ENCODE measurements around the gene RELL1. TPM values are rescaled to one million over a fixed set of nuclear protein-coding genes. Genes with fewer than 3 reads are reported as not detected.

The RELL1 gene
- total RNA-seq, 2 donors from 2014 or later = 24.4 to 48.2 TPM

GRCh38 chr4:37645736-37646135 is 40.4 kb downstream of the RELL1 start:
- no peak overlapping the region for H3K4me3 ChIP-seq
- no peak overlapping the region for H3K9ac ChIP-seq (ENCODE audit: low read depth in 2 of 2, low read length in 2 of 2)
- DNase-seq = no peak
- intact Hi-C loops (cut with DNase I) = no loop called here
- H3K4me1 ChIP-seq = no peaks in the 10 kb centered on the region
- no peaks in the 10 kb centered on the region for H3K27me3 ChIP-seq
- H3K9me3 ChIP-seq = no peaks in the 10 kb centered on the region
- H3K36me3 ChIP-seq = no peaks in the 10 kb centered on the region
- no peak for TF ChIP-seq CTCF (IDR thresholded peaks at IDR 0.05)
- no peak overlapping the region for H3K27ac ChIP-seq

DNA sequence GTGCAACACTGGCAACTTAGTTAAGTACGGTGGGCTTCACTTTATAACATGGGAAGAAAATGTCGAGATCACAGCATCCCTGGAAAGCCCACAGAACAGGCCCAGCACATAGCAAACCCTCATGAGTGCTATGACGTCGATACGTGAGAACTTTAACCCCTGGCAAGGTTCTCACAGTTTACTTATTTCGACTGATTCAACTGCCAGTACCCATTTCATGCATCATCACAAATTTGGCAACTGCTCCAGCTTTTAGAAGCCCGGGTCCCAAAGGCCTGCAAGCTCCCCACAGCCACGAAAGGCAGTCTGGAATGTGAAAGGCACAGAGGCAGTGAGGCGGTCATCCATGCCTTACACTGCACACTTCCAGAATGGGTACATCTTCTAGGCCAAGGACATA is 41.2 kb downstream of the RELL1 start:
- TF ChIP-seq CTCF (IDR thresholded peaks at IDR 0.05) = no peak
- Histone ChIP-seq H3K36me3 (no peaks in the 10 kb centered on the region), H3K27me3 (no peaks in the 10 kb centered on the region), H3K4me3 (no peak overlapping the region), H3K9ac (ENCODE audit: low read depth in 2 of 2, low read length in 2 of 2) (no peak overlapping the region), H3K27ac (no peak overlapping the region), H3K4me1 (no peaks in the 10 kb centered on the region), H3K9me3 (no peaks in the 10 kb centered on the region)
- no peak for DNase-seq
- intact Hi-C loops (cut with DNase I) = no loop called here

GRCh38 chr4:37641886-37642849 is 44.0 kb downstream of the RELL1 start:
- Histone ChIP-seq H3K27me3 (no peaks in the 10 kb centered on the region), H3K27ac (no peak overlapping the region), H3K4me3 (no peak overlapping the region), H3K36me3 (peaks cover 1% of the 10 kb centered on the region), H3K4me1 (no peaks in the 10 kb centered on the region), H3K9ac (ENCODE audit: low read depth in 2 of 2, low read length in 2 of 2) (no peak overlapping the region), H3K9me3 (no peaks in the 10 kb centered on the region)
- DNase-seq = no peak
- TF ChIP-seq CTCF (IDR thresholded peaks at IDR 0.05) = no peak
- intact Hi-C loops (cut with DNase I) = no loop called here

GRCh38 chr4:37641352-37641751 is 44.8 kb downstream of the RELL1 start:
- TF ChIP-seq CTCF (IDR thresholded peaks at IDR 0.05) = no peak
- Histone ChIP-seq H3K9me3 (no peaks in the 10 kb centered on the region), H3K27ac (no peak overlapping the region), H3K36me3 (peaks cover 4% of the 10 kb centered on the region), H3K9ac (ENCODE audit: low read depth in 2 of 2, low read length in 2 of 2) (no peak overlapping the region), H3K4me3 (no peak overlapping the region), H3K4me1 (no peaks in the 10 kb centered on the region), H3K27me3 (no peaks in the 10 kb centered on the region)
- intact Hi-C loops (cut with DNase I) = no loop called here
- no peak for DNase-seq

DNA sequence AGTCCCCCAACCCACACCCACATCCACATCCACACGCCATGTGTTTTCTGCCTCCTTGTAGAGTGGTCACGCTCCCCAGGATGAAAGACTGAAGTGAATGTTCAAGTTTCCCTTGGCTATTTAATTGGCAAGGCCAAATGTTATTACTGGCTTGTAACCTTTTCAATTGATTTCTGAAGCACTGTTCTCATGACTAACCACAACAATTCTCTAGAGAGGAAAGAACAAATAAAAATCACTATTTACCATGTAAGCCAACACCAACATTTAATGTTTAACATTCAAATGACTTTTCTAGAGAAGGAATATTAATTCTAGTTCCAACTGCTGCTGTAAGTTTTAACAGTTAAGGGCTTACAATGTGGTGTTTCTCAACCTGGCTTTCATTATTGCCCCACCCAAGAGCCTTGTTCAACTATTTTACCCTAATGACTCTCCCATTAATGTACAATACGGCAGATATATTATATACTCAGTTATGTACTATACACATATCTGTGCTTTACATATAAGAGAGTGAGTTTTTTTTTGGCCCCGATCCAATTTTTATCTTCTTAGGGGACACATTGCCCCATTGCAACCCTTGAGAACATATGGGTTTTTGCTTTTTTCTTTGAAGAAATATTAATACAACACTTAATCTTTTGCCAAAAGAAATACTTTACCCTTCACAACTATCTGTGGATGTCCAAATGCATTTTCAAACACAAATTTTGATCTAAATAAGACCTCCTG is 46.5 kb downstream of the RELL1 start:
- Histone ChIP-seq H3K4me3 (no peak overlapping the region), H3K9ac (ENCODE audit: low read depth in 2 of 2, low read length in 2 of 2) (no peak overlapping the region), H3K27me3 (no peaks in the 10 kb centered on the region), H3K4me1 (no peaks in the 10 kb centered on the region), H3K36me3 (peaks cover 4% of the 10 kb centered on the region), H3K9me3 (no peaks in the 10 kb centered on the region), H3K27ac (no peak overlapping the region)
- TF ChIP-seq CTCF (IDR thresholded peaks at IDR 0.05) = no peak
- intact Hi-C loops (cut with DNase I) = no loop called here
- no peak for DNase-seq
